Smooth muscle cell (in vitro differentiated cells): ENCODE measurements around the gene ARHGEF17. TPM values are rescaled to one million over a fixed set of nuclear protein-coding genes. Genes with fewer than 3 reads are reported as not detected.

Experiments used
- DNase-seq: peaks from one replicate; lab custom pipeline; 2025; ENCODE audit not compliant: unreplicated experiment; lab: John Stamatoyannopoulos, UW
- H2AFZ ChIP-seq: fragments of 200-600 bp; sonication (generic); 2 replicates; pipeline ENCODE4 v1.6.0; 2016; ENCODE audit warnings: antibody characterized with exemption, low read depth, mild to moderate bottlenecking
- H3F3A ChIP-seq: fragments of 200-600 bp; sonication (generic); 2 replicates; pipeline ENCODE4 v1.6.0; 2017; ENCODE audit warnings: antibody characterized with exemption, low read depth
- H3K27ac ChIP-seq: fragments of 200-600 bp; sonication (generic); 2 replicates; pipeline ENCODE4 v1.5.1; 2016; ENCODE audit warnings: low read depth, mild to moderate bottlenecking
- H3K27me3 ChIP-seq: fragments of 200-600 bp; sonication (generic); 2 replicates; pipeline ENCODE4 v1.6.1; 2016; ENCODE audit warnings: low read depth, mild to moderate bottlenecking
- H3K36me3 ChIP-seq: fragments of 200-600 bp; sonication (generic); 2 replicates; pipeline ENCODE4 v1.5.1; 2016; ENCODE audit warnings: low read depth
- H3K4me1 ChIP-seq: fragments of 200-600 bp; sonication (generic); 2 replicates; pipeline ENCODE4 v1.5.1; 2016; ENCODE audit warnings: low read depth
- H3K4me2 ChIP-seq: fragments of 200-600 bp; sonication (generic); 2 replicates; pipeline ENCODE4 v1.6.0; 2016; ENCODE audit warnings: mild to moderate bottlenecking
- H3K4me3 ChIP-seq: fragments of 200-600 bp; sonication (generic); 2 replicates; pipeline ENCODE4 v1.5.1; 2016; ENCODE audit warnings: mild to moderate bottlenecking
- H3K79me2 ChIP-seq: fragments of 200-600 bp; sonication (generic); 2 replicates; pipeline ENCODE4 v1.6.0; 2016; ENCODE audit warnings: low read depth, mild to moderate bottlenecking
- H3K9ac ChIP-seq: fragments of 200-600 bp; sonication (generic); 2 replicates; pipeline ENCODE4 v1.6.0; 2016; ENCODE audit warnings: low read depth
- H3K9me3 ChIP-seq: fragments of 200-600 bp; sonication (generic); replicated peaks from 2 replicates; pipeline ENCODE4 v1.5.1; 2016; ENCODE audit warnings: low read depth
- H4K20me1 ChIP-seq: fragments of 200-600 bp; sonication (generic); 2 replicates; pipeline ENCODE4 v1.6.0; 2016; ENCODE audit warnings: low read depth
- CTCF ChIP-seq: fragments of 200-600 bp; sonication (generic); IDR thresholded peaks from 2 replicates; pipeline ENCODE4 v1.5.1; 2017; ENCODE audit warnings: borderline replicate concordance, mild to moderate bottlenecking, antibody characterized with exemption; ENCODE audit not compliant: insufficient read depth, poor library complexity, severe bottlenecking
- WGBS: methylation state at CpG from one replicate; pipeline ENCODE4 v1.1.7; 2016; ENCODE audit warnings: low lambda C conversion rate; 5-methylcytosine and 5-hydroxymethylcytosine counted together
- polyA plus RNA-seq: library from polyadenylated mRNA; unstranded; fragments of >200 nt; fragmentation: Nextera tagmentation; extraction: Ambion mirVana; gene quantifications from 2 replicates; pipeline ENCODE4 v1.2.1, GENCODE V29; 2016
- total RNA-seq: library from RNA; depleted of rRNA; stranded (reverse); fragments of >200 nt; gene quantifications from 2 replicates; pipeline ENCODE4 v1.2.3, GENCODE V29; 2014

Gene ARHGEF17
- total and polyA plus RNA-seq, 2 experiments from 2014 or later, result 18.0 to 27.8 TPM

GRCh38 chr11:73291196-73291595, 16.9 kb upstream of the ARHGEF17 start:
- Histone ChIP-seq H3K4me2 (no peak overlapping the region), H3K9ac (no peak overlapping the region), H4K20me1 (no peaks in the 10 kb centered on the region), H3K4me3 (no peak overlapping the region), H3K27ac (no peak overlapping the region), H2AFZ (no peak overlapping the region), H3K36me3 (no peaks in the 10 kb centered on the region), H3K9me3 (no peaks in the 10 kb centered on the region), H3K79me2 (no peaks in the 10 kb centered on the region), H3K27me3 (no peaks in the 10 kb centered on the region), H3F3A (peaks cover 2% of the 10 kb centered on the region), H3K4me1 (peaks cover 15% of the 10 kb centered on the region)
- 58% methylated on average over 3 of the region's 3 CpGs for WGBS
- no peak for DNase-seq
- no peak for TF ChIP-seq CTCF

DNA sequence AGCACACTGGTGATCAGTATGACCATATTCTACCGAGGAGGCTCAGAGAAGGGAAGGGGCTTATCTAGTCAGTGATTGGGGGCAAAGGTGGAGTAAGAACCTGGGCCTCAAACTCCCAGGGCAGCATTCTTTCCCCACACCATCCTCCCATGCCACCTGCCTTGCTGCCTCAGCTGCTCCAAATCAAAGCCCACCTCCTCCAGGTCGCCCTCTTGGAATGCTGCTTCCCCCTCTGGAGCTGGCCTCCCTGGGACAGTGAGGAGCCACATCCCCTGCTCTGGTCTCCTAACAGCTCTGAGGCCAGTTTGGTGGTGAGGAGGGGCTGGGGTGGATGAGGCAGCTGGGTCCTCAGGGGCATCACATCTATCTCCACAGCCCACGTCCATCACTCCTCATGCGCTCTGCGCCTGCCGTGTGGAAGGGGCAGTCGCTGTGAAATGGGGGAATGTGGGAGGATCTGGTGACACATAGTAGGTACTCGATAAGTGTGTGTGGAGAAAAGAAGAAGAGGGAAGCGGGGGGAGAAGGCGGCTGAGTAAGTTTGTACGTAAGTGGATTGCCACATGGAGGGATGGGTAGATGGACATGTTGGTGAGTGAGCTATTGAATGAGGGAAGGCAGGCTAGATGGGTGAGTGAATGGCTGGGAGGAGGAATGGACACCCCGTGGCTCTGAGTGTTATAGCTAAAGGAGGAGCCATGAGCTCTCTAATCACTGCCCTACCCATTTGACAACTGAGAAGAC, 16.1 kb upstream of the ARHGEF17 start:
- Histone ChIP-seq H3K27ac (no peak overlapping the region), H3K79me2 (no peaks in the 10 kb centered on the region), H3K27me3 (no peaks in the 10 kb centered on the region), H3K4me3 (no peak overlapping the region), H3K4me2 (no peak overlapping the region), H3K9me3 (no peaks in the 10 kb centered on the region), H3K9ac (no peak overlapping the region), H3K4me1 (peaks cover 15% of the 10 kb centered on the region), H4K20me1 (no peaks in the 10 kb centered on the region), H3K36me3 (no peaks in the 10 kb centered on the region), H3F3A (peaks cover 2% of the 10 kb centered on the region), H2AFZ (no peak overlapping the region)
- DNase-seq, result no peak
- TF ChIP-seq CTCF, result no peak
- 83% methylated on average over 12 of the region's 12 CpGs for WGBS

GRCh38 chr11:73292525-73292894, 15.6 kb upstream of the ARHGEF17 start:
- Histone ChIP-seq H3K27me3 (no peaks in the 10 kb centered on the region), H3K27ac (no peak overlapping the region), H3K79me2 (no peaks in the 10 kb centered on the region), H3K9me3 (no peaks in the 10 kb centered on the region), H3K4me3 (no peak overlapping the region), H3K9ac (no peak overlapping the region), H3F3A (peaks cover 2% of the 10 kb centered on the region), H4K20me1 (no peaks in the 10 kb centered on the region), H2AFZ (no peak overlapping the region), H3K4me1 (peaks cover 15% of the 10 kb centered on the region), H3K36me3 (no peaks in the 10 kb centered on the region), H3K4me2 (no peak overlapping the region)
- DNase-seq, result no peak
- WGBS, result 26% methylated on average over 5 of the region's 5 CpGs
- TF ChIP-seq CTCF, result no peak
